GM23338 (cell line): Measurements from ENCODE around the gene CES1. TPM values are rescaled to one million over a fixed set of nuclear protein-coding genes. Genes with fewer than 3 reads are reported as not detected.

Experiments used
- ATAC-seq: fragments of 200-7000 bp; cut with Tn5 transposase; 3 replicates; pipeline ENCODE4 v1.9.1; 2020
- DNase-seq: peaks from one replicate; pipeline ENCODE4 v3.0.0-alpha.2; 2015; ENCODE audit warnings: low spot score
- H2AFZ ChIP-seq: fragments of 200-600 bp; sonication (generic); 2 replicates; pipeline ENCODE4 v1.8.0; 2016; ENCODE audit warnings: antibody characterized with exemption, mild to moderate bottlenecking, moderate library complexity
- H3F3A ChIP-seq: fragments of 200-600 bp; sonication (generic); replicated peaks from 2 replicates; pipeline ENCODE4 v1.8.0; 2017; ENCODE audit warnings: antibody characterized with exemption, mixed run types, low read depth
- H3K27ac ChIP-seq: fragments of 200-600 bp; sonication (generic); 2 replicates; pipeline ENCODE4 v1.6.1; 2016; ENCODE audit warnings: low read depth
- H3K27me3 ChIP-seq: fragments of 200-600 bp; sonication (generic); 2 replicates; pipeline ENCODE4 v1.8.0; 2016; ENCODE audit warnings: mild to moderate bottlenecking, mixed run types, moderate library complexity; ENCODE audit not compliant: insufficient read depth
- H3K36me3 ChIP-seq: fragments of 200-600 bp; sonication (generic); 2 replicates; pipeline ENCODE4 v1.8.0; 2016; ENCODE audit warnings: mild to moderate bottlenecking; ENCODE audit not compliant: insufficient read depth
- H3K4me1 ChIP-seq: fragments of 200-600 bp; sonication (generic); 2 replicates; pipeline ENCODE4 v1.8.0; 2016; ENCODE audit warnings: mild to moderate bottlenecking, moderate library complexity; ENCODE audit not compliant: insufficient read depth
- H3K4me2 ChIP-seq: fragments of 200-600 bp; sonication (generic); 2 replicates; pipeline ENCODE4 v1.7.1; 2017; ENCODE audit warnings: mixed run types
- H3K4me3 ChIP-seq: fragments of 200-600 bp; sonication (generic); 2 replicates; pipeline ENCODE4 v1.6.1; 2016; ENCODE audit warnings: mixed run types
- H3K79me2 ChIP-seq: fragments of 200-600 bp; sonication (generic); replicated peaks from 2 replicates; pipeline ENCODE4 v1.8.0; 2017; ENCODE audit warnings: mild to moderate bottlenecking; ENCODE audit not compliant: insufficient read depth
- H3K9me2 ChIP-seq: fragments of 200-600 bp; sonication (generic); 2 replicates; pipeline ENCODE4 v1.8.0; 2017; ENCODE audit not compliant: insufficient read depth
- H4K20me1 ChIP-seq: fragments of 200-600 bp; sonication (generic); replicated peaks from 2 replicates; pipeline ENCODE4 v1.8.0; 2017; ENCODE audit warnings: mild to moderate bottlenecking; ENCODE audit not compliant: insufficient read depth
- H3K27ac Mint-ChIP-seq: 2 replicates; pipeline ENCODE4 v1.8.0; 2020; ENCODE audit warnings: inconsistent platforms, mild to moderate bottlenecking, moderate library complexity, mixed read lengths
- H3K27me3 Mint-ChIP-seq: 3 replicates; pipeline ENCODE4 v1.8.0; 2022; ENCODE audit warnings: low read depth, mild to moderate bottlenecking, moderate library complexity, mixed read lengths, inconsistent platforms; ENCODE audit not compliant: insufficient read depth, poor library complexity
- H3K36me3 Mint-ChIP-seq: 3 replicates; pipeline ENCODE4 v1.8.0; 2021; ENCODE audit warnings: low read depth, mild to moderate bottlenecking, inconsistent platforms, moderate library complexity, mixed read lengths
- H3K4me1 Mint-ChIP-seq: 3 replicates; pipeline ENCODE4 v1.8.0; 2020; ENCODE audit warnings: mild to moderate bottlenecking, inconsistent platforms, mixed read lengths
- H3K4me3 Mint-ChIP-seq: 3 replicates; pipeline ENCODE4 v1.8.0; 2021; ENCODE audit warnings: moderate library complexity, mild to moderate bottlenecking, inconsistent platforms, mixed read lengths
- H3K9me3 Mint-ChIP-seq: 3 replicates; pipeline ENCODE4 v1.8.0; 2020; ENCODE audit warnings: moderate library complexity, mild to moderate bottlenecking, inconsistent platforms, mixed read lengths
- CTCF ChIP-seq, 2 experiments: fragments of 200-600 bp in 1 of 2; sonication (generic) in 1 of 2; conservative IDR thresholded peaks; 2 replicates each; pipeline versions ENCODE4 v1.5.1 to v1.6.1; 2016 to 2017; ENCODE audit warnings: antibody characterized with exemption in 2 of 2, low read depth in 2 of 2, mild to moderate bottlenecking in 2 of 2, moderate library complexity in 1 of 2
- JUNB ChIP-seq: IDR thresholded peaks from one replicate; pipeline ENCODE4 v1.6.1; 2016; ENCODE audit warnings: antibody characterized with exemption; ENCODE audit not compliant: unreplicated experiment
- NANOG ChIP-seq: IDR thresholded peaks from 2 replicates; pipeline ENCODE4 v1.6.1; 2016; ENCODE audit warnings: antibody characterized with exemption, borderline replicate concordance
- STAT1 ChIP-seq: IDR thresholded peaks from one replicate; pipeline ENCODE4 v1.6.1; 2016; ENCODE audit warnings: antibody characterized with exemption; ENCODE audit not compliant: unreplicated experiment
- ZNF462 ChIP-seq: fragments of 250-450 bp; sonication (Bioruptor Pico); IDR thresholded peaks from 2 replicates; pipeline ENCODE4 v1.5.0; 2020; ENCODE audit warnings: mild to moderate bottlenecking, moderate library complexity
- polyA plus RNA-seq: library from polyadenylated mRNA; unstranded; fragments of >200 nt; fragmentation: Nextera tagmentation; extraction: Ambion mirVana; gene quantifications from 2 replicates; pipeline ENCODE4 v1.2.1, GENCODE V29; 2016
- total RNA-seq: library from RNA; depleted of rRNA; stranded (reverse); fragments of >200 nt; shearing (Covaris generic); gene quantifications from 2 replicates; pipeline ENCODE4 v1.2.3, GENCODE V29; 2014

Gene CES1
- total and polyA plus RNA-seq, 2 experiments from 2014 or later = 1.5 TPM; not detected in 1

- Histone ChIP-seq H3K4me2 (no peak overlapping the region), H3K4me3 (no peak overlapping the region), H3K36me3 (no peaks in the 10 kb centered on the region), H3K4me1 (0 out of 2 replicates have a peak, but pooled peaks cover 4% of the 10 kb centered on the region), H3K79me2 (no peaks in the 10 kb centered on the region), H3K9me2 (no peaks in the 10 kb centered on the region), H4K20me1 (no peaks in the 10 kb centered on the region), H3F3A (no peaks in the 10 kb centered on the region), H3K27ac (no peak overlapping the region), H3K27me3 (no peaks in the 10 kb centered on the region), H2AFZ (no peak overlapping the region)
- H3K27ac Mint-ChIP-seq = no peak overlapping the region
- no peak for DNase-seq
- no peaks in the 10 kb centered on the region for H3K4me1 Mint-ChIP-seq
- no peak overlapping the region for H3K4me3 Mint-ChIP-seq
- peaks cover 5% of the 10 kb centered on the region for H3K27me3 Mint-ChIP-seq
- no peaks in the 10 kb centered on the region for H3K36me3 Mint-ChIP-seq
- H3K9me3 Mint-ChIP-seq = no peaks in the 10 kb centered on the region
- TF ChIP-seq CTCF (conservative IDR thresholded peaks at IDR 0.05; ENCODE audit: low read depth in 2 of 2) (no peak), NANOG (no peak), ZNF462 (CRISPR knock-in tag) (no peak), JUNB (no peak), STAT1 (no peak)
- ATAC-seq = no peak
Observed at GRCh38 chr16:55856950-55857349, 24.1 kb upstream of the CES1 start.
